Measurements from ENCODE around the gene WRAP73. TPM values are rescaled to one million over a fixed set of nuclear protein-coding genes. Genes with fewer than 3 reads are reported as not detected.

The WRAP73 gene
- total RNA-seq, 1 donor from 2014 or later, result 20.5 TPM

DNA sequence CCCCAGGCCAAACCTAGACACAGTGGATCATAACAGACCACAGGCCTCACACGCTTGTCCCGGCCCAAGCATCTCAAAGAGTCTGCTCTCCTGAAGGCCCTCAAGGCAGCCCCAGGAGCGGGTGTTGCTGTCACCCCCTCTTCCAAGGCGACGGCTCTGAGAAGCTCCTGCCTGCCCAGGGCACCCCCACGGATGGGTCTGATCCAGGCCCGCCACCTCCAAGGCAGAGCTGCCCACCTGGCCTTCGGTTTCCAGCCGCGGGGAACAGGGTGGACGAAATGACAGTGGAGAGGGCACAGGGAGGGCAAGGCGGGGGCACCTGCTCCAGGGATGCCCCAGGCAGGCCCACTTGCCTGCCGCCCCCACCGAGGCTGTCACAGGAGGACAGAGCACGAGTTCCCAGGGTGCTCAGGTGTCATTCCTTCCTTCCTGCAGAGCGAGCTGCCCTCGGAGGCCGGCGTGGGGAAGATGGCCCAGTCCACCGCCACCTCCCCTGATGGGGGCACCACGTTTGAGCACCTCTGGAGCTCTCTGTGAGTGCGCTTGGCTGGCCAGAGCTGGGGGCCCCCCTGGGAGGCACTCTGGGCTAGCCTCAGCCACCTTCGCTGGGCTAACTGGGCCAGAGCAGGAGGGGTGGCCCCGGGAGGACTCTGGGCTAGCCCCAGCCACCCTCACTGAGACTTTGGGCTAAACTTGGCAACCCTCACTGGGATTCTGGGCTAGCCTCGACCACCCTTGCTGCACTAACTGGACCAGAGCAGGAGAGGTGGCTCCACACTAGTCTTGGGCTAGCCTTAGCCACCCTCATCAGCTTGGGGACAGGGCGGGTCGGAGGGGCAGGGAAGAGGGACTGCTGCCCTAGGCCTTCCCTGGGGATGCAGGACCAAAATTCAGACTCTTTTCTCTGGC, 32.2 kb upstream of the WRAP73 start:
- TF ChIP-seq, protein P1, sequence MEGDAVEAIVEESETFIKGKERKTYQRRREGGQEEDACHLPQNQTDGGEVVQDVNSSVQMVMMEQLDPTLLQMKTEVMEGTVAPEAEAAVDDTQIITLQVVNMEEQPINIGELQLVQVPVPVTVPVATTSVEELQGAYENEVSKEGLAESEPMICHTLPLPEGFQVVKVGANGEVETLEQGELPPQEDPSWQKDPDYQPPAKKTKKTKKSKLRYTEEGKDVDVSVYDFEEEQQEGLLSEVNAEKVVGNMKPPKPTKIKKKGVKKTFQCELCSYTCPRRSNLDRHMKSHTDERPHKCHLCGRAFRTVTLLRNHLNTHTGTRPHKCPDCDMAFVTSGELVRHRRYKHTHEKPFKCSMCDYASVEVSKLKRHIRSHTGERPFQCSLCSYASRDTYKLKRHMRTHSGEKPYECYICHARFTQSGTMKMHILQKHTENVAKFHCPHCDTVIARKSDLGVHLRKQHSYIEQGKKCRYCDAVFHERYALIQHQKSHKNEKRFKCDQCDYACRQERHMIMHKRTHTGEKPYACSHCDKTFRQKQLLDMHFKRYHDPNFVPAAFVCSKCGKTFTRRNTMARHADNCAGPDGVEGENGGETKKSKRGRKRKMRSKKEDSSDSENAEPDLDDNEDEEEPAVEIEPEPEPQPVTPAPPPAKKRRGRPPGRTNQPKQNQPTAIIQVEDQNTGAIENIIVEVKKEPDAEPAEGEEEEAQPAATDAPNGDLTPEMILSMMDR (IDR thresholded peaks at IDR 0.05), result no peak
- Mint-ChIP-seq H3K36me3 (ENCODE audit: unreplicated experiment) (no peaks in the 10 kb centered on the region), H3K4me1 (ENCODE audit: unreplicated experiment) (no peaks in the 10 kb centered on the region), H3K4me3 (ENCODE audit: unreplicated experiment) (no peak overlapping the region), H3K27me3 (ENCODE audit: unreplicated experiment) (peaks cover 9% of the 10 kb centered on the region), H3K27ac (ENCODE audit: unreplicated experiment) (no peak overlapping the region), H3K9me3 (ENCODE audit: unreplicated experiment) (no peaks in the 10 kb centered on the region)
- DNase-seq (ENCODE audit: extremely low spot score, unreplicated experiment), result no peak

DNA sequence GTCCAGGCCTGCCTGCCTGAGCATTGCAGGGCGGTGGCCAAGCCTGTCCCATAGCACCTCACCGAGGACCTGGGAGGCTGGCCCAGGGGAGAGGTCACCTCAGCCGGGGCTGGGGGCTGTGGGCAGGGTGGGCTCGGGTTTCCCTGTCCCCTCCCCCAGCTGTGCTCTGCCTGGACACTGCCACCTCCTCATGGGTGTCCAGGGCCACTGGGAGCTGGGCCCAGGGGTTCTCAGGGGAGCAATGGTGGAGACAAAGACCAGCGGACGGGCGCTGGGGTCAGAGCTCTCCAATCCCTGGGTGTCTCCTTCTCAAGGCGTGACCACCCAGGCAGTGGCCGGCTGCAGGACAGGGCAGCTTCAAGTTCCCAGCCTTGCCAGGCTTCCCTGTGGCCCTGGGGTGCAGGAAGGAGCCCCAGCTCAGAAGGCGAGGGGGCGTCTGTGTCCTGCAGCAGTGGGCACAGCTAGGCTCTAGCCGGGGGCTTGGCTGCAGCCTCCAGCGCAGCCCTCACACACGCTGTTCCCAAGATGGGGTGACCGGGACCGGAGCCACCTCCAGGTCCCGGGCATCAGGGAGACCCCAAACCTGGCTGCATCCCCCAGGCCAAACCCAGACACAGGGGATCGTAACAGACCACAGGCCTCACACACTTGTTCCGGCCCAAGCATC, 31.5 kb upstream of the WRAP73 start:
- TF ChIP-seq, protein P1 (IDR thresholded peaks at IDR 0.05), result no peak
- no peaks in the 10 kb centered on the region for H3K4me1 Mint-ChIP-seq (ENCODE audit: unreplicated experiment)
- no peak overlapping the region for H3K4me3 Mint-ChIP-seq (ENCODE audit: unreplicated experiment)
- no peaks in the 10 kb centered on the region for H3K9me3 Mint-ChIP-seq (ENCODE audit: unreplicated experiment)
- H3K27me3 Mint-ChIP-seq (ENCODE audit: unreplicated experiment), result peaks cover 9% of the 10 kb centered on the region
- no peak for DNase-seq (ENCODE audit: extremely low spot score, unreplicated experiment)
- H3K36me3 Mint-ChIP-seq (ENCODE audit: unreplicated experiment), result no peaks in the 10 kb centered on the region
- H3K27ac Mint-ChIP-seq (ENCODE audit: unreplicated experiment), result no peak overlapping the region

GRCh38 chr1:3680488-3681230, 30.8 kb upstream of the WRAP73 start:
- H3K36me3 Mint-ChIP-seq (ENCODE audit: unreplicated experiment), result no peaks in the 10 kb centered on the region
- H3K4me1 Mint-ChIP-seq (ENCODE audit: unreplicated experiment), result no peaks in the 10 kb centered on the region
- no peak for DNase-seq (ENCODE audit: extremely low spot score, unreplicated experiment)

DNA sequence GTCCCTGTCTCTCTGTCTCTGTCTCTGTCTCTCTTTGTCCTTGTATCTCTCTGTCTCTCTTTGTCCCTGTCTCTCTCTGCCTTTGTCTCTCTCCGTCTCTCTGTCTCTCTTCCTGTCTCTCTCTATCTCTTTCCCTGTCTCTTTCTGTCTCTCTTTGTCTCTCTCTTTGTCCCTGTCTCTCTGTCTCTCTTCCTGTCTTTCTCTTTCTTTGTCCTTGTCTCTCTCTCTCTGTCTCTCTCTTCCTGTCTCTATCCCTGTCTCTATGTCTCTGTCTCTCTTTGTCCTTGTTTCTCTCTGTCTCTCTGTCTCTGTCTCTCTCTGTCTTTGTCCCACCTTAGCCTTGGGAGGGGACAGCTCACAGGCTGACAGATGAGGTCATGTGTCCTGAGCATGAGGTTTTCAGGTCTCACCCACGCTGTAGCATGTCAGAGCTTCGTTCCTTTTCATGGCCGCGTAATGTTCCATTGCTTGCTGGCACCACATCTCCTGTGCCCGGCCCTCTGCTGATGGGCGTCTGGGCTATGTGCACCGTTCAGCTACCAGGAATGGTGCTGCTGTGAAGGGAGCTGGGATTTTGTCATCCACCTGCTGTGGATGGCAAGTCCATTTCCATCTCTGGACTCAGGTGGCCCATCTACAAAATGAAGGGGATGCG, 30.0 kb upstream of the WRAP73 start:
- H3K4me1 Mint-ChIP-seq (ENCODE audit: unreplicated experiment), result no peaks in the 10 kb centered on the region
- H3K27me3 Mint-ChIP-seq (ENCODE audit: unreplicated experiment), result peaks cover 9% of the 10 kb centered on the region

More at GRCh38 chr1:3680488-3681230, 30.8 kb upstream of the WRAP73 start:
- Mint-ChIP-seq H3K9me3 (ENCODE audit: unreplicated experiment) (no peaks in the 10 kb centered on the region), H3K27me3 (ENCODE audit: unreplicated experiment) (peaks cover 9% of the 10 kb centered on the region), H3K27ac (ENCODE audit: unreplicated experiment) (no peak overlapping the region), H3K4me3 (ENCODE audit: unreplicated experiment) (no peak overlapping the region)
- TF ChIP-seq, protein P1 (IDR thresholded peaks at IDR 0.05), result no peak

More for the DNA sequence above, 30.0 kb upstream of the WRAP73 start:
- TF ChIP-seq, protein P1 (IDR thresholded peaks at IDR 0.05), result no peak
- H3K27ac Mint-ChIP-seq (ENCODE audit: unreplicated experiment), result no peak overlapping the region
- no peaks in the 10 kb centered on the region for H3K36me3 Mint-ChIP-seq (ENCODE audit: unreplicated experiment)
- DNase-seq (ENCODE audit: extremely low spot score, unreplicated experiment), result no peak
- no peak overlapping the region for H3K4me3 Mint-ChIP-seq (ENCODE audit: unreplicated experiment)
- no peaks in the 10 kb centered on the region for H3K9me3 Mint-ChIP-seq (ENCODE audit: unreplicated experiment)
